ENCODE results near the gene MAPK10. TPM values are rescaled to one million over a fixed set of nuclear protein-coding genes. Genes with fewer than 3 reads are reported as not detected.

MAPK10 gene
- total and polyA plus RNA-seq, 2 of the 8 experiments (the other 6 are each of a cell fraction or from before 2014, with no cell fraction given), result 2.5 to 3.1 TPM

DNA sequence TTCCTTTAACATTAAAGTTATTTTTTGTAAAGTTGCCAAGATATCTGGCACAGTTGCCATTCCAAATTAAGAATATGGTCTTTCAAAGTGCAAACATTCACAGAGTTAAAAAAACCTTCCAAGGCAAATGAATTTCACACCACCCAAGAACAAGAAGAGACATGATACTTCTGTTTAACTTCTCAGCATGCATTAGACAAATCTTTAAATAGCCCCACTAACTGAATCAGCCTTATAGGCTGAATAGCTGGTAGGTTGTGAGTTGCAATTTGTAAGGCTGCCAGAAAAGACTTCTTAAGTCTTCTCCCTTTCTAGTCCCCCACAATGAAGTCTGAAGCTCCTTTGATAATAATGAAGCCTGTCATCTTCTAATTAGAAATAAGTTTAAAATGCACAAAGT, 95.6 kb downstream of the MAPK10 start:
- Histone ChIP-seq H2BK12ac (ENCODE audit: low read depth, low read length) (no peak overlapping the region), H3K9me3 (ENCODE audit: insufficient read depth in 2 of 2, low read depth in 1 of 2, low read length in 1 of 2) (no peaks in the 10 kb centered on the region), H3K4ac (replicated peaks; ENCODE audit: insufficient read length, low read depth, low read length) (no peak overlapping the region), H4K8ac (ENCODE audit: extremely low read depth, insufficient read depth, low read length) (no peak overlapping the region), H3K4me1 (replicated peaks in 1 of 4; ENCODE audit: control insufficient read depth in 3 of 4, insufficient read depth in 4 of 4, low read length in 3 of 4) (no peaks in the 10 kb centered on the region; a peak in 1 of 7 replicates), H3K27me3 (replicated peaks in 1 of 4; ENCODE audit: control insufficient read depth in 3 of 4, extremely low read depth in 1 of 4, insufficient read depth in 3 of 4, low read length in 3 of 4) (no peaks in the 10 kb centered on the region), H3K4me3 (ENCODE audit: extremely low read depth in 1 of 4, insufficient read depth in 2 of 4, low read depth in 3 of 4, low read length in 4 of 4) (no peak overlapping the region), H4K5ac (ENCODE audit: insufficient read length, low read depth, low read length) (no peak overlapping the region), H2BK120ac (replicated peaks; ENCODE audit: low read depth, low read length) (no peak overlapping the region), H2BK5ac (ENCODE audit: low read depth, low read length) (no peak overlapping the region), H3K23me2 (ENCODE audit: low read depth, low read length) (no peaks in the 10 kb centered on the region), H2AK5ac (ENCODE audit: low read depth, low read length) (no peak overlapping the region), H3K14ac (ENCODE audit: insufficient read length) (no peak overlapping the region), H3K9ac (replicated peaks in 1 of 4; ENCODE audit: extremely low read depth in 1 of 4, low read depth in 3 of 4, low read length in 3 of 4) (no peak overlapping the region), H3K36me3 (ENCODE audit: control insufficient read depth in 2 of 4, insufficient read depth in 4 of 4, low read length in 3 of 4) (no peaks in the 10 kb centered on the region), H3K79me1 (ENCODE audit: low read depth, low read length) (no peaks in the 10 kb centered on the region), H3K18ac (ENCODE audit: extremely low read depth, low read length) (no peak overlapping the region), H3K56ac (replicated peaks; ENCODE audit: insufficient read length, low read depth, low read length) (no peak overlapping the region), H3K79me2 (ENCODE audit: control insufficient read depth in 1 of 2, insufficient read depth in 2 of 2, low read length in 2 of 2) (no peaks in the 10 kb centered on the region), H3K23ac (ENCODE audit: insufficient read length) (no peak overlapping the region), H3K4me2 (ENCODE audit: insufficient read depth in 1 of 2, low read depth in 2 of 2, low read length in 2 of 2) (no peak overlapping the region), H2BK20ac (ENCODE audit: low read length) (no peak overlapping the region), H4K20me1 (replicated peaks in 1 of 2; ENCODE audit: control insufficient read depth in 1 of 2, insufficient read depth in 2 of 2, low read length in 2 of 2) (no peaks in the 10 kb centered on the region), H4K91ac (replicated peaks; ENCODE audit: insufficient read length, low read length) (no peak overlapping the region), H3K27ac (ENCODE audit: low read depth, low read length) (no peak overlapping the region), H2AFZ (ENCODE audit: low read length) (no peak overlapping the region), H2BK15ac (ENCODE audit: low read length) (no peak overlapping the region)
- no peak for DNase-seq (ENCODE audit: low read depth in 1 of 2, low spot score in 2 of 2)
- TF ChIP-seq YY1 (IDR thresholded peaks at IDR 0.05; ENCODE audit: low read depth, low read length) (no peak), EP300 (IDR thresholded peaks at IDR 0.05; ENCODE audit: borderline replicate concordance in 1 of 2, low read depth in 2 of 2, low read length in 2 of 2) (no peak)
- POLR2A ChIA-PET (ENCODE audit: partially characterized antibody), result no interaction called here
- FAIRE-seq, result no peak
- CTCF ChIA-PET (ENCODE audit: partially characterized antibody), result no interaction called here
